Erythroblast (primary cell): Measurements from ENCODE around the gene PYGO2.

ENCODE experiments used
- GATA1 ChIP-seq: IDR thresholded peaks from 2 replicates; pipeline ENCODE4 v1.6.1; 2011; ENCODE audit warnings: low read depth, mild to moderate bottlenecking, control low read depth, low read length, moderate library complexity
- POLR2A ChIP-seq: IDR thresholded peaks from 2 replicates; pipeline ENCODE4 v1.6.1; 2011; ENCODE audit warnings: mild to moderate bottlenecking, low read length

- TF ChIP-seq POLR2A (no peak), GATA1 (no peak)
Measured at GRCh38 chr1:154908937-154909336, 52.6 kb downstream of the PYGO2 start.
